NK-92 (cell line): ENCODE results near the gene PLCE1.

Experiments
- DNase-seq: peaks from one replicate; lab custom pipeline; 2025; ENCODE audit not compliant: unreplicated experiment; lab: John Stamatoyannopoulos, UW

Gene PLCE1

DNA sequence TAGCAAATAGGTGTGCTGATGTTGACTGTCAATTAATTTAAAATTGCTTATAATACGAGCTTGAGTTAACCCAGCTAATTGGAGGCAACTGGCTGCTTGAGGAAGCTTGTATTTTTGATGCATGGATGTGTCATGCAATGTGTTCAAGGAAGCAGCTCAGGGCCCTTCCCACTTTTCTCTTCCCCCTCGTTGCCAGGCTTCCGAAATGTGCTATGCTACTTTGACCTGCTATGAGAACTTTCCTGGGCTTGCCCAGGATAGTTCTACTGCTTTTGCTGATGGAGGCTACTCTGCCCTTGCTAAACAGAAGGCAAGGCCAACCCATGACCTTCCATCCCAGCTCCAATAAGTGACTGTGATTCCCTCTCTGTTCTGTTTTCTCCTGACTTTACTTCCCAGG is 24.4 kb downstream of the PLCE1 start:
- DNase-seq = no peak

DNA sequence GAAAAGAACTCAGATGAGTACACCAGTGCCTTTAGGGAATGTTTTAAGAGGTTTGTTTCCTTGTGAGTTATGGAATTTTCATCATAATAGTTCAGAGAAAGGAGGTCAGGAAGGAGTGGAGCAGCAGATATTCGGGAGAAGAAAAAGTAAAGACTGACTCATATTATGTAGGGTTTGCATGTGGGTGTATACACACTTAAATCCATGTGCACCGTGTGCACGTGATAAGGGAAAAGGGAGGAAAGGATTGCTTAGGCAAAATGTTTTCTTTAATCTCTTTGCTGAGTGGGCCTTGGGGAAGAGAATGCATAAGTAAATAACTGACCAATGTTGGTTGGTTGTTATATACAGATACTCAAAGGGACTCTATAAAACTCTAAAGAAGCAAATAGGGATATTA is 30.2 kb downstream of the PLCE1 start:
- no peak for DNase-seq

DNA sequence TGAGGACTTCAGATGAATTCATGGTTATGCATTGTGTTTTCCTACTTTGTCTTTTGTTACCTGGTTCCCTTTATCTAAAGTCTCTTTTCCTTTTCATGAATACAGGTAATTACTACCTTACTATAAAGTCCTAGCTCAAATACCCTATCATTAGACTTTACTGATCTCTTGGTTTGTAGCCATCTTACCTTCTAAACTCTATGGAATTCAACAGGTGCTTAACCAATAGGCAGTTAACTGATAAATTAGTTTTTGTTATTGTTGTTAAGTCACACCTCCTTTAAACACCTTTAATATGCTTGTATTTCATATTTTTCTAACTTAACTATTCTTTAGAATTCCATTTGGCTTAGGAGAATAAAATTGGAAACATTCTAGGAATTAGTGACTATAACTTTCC is 30.7 kb downstream of the PLCE1 start:
- no peak for DNase-seq

DNA sequence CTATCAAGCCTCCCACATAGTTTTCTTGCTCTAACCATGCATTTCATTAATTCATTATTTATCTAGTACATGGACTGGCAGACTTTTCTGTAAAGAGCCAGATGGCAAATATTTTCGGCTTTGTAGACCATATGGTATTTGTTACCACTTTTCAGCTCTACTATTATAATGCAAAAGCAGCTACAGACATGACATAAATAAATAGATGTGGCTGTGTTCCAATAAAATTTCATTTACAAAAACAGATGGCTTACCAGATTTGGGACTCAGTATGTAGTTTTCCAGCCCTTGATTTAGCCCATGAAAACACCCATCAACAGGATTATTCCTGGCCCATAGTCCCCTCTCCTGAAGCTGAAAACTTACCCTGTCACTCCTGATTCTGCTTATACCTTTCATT is 32.1 kb downstream of the PLCE1 start:
- no peak for DNase-seq

DNA sequence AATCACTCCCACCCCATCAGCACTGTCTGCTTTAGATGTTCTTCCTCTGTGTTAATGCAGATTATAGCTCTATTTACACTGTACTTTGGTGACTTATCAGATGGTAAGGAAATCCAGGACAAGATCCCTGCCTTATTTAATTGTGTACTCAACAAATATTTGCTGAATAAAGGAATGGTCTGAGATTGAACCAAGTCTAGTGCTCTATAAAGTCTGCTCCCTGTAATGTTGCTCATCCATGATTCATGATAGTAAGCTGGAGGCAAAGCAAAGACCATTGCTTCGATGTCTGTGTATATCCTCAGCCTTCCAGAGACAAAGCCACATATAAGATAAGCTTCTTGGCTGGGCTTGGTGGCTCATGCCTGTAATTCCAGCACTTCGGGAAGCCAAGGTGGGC is 33.5 kb downstream of the PLCE1 start:
- DNase-seq = no peak

DNA sequence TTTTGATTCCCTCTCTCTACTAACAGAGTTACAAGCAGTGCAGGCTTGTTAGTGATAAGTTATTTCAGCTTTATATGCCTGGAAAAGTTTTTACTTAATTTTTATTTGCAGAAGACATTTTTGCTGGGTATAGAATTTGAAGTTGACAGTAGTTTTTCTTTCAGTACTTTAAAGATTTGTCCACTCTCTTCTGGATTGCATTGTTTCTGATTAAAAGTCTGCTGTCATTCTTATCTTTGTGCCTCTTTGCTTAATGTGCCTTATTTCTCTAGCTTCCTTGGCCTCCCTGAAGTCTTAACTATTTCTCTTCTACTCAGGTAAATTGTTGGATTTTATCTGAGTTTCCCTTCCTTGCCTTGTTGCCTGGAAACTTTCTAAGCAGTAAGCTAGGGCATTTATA is 36.2 kb downstream of the PLCE1 start:
- DNase-seq = no peak

DNA sequence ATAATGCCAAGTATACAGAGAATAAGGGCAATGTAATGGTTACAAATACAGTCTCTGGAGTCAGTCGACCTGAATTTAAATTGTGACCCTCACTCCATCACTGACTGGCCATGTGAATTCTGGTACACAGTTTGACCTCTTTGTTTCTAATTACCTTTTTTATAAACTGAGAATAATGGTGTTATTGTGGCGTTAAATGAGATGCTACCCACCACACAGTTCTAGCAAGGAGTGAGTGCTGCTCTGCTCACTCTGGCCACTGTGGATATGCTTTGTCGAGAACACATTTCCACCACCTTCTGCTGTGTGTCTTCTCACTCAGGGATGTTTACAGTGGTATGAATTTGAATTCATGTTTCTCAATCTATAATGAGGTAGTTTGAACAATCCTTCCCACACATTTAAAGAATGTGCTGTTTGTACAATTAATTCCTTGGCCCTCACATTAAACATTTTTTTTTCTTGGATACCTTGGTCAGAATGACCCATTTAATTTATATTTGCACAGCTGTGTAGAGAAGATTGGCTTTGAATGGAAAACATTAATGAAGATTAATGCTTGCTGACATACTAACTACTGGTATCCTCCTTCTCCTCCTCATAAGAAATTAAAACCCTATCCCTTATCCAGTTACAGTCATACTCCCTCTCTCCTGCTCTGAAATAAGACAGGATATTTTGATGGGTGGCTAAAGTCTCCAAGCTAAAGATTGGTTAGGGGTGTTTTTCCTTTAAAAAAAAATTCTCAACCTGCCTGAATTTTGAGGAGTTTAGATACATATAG is 42.4 kb downstream of the PLCE1 start:
- no peak for DNase-seq

DNA sequence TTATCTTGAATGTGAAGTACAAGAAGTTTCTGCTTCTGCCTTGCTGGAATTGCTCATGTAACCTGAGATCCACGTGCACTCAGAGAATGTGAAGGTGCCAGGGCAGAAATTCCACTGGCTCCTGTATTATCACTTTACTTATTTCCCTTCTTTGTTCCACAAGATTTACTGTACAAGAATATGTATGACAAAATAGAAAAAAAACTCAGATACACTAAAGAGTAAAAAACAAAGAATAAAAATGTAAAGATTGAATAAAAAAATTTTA is 43.0 kb downstream of the PLCE1 start:
- no peak for DNase-seq

DNA sequence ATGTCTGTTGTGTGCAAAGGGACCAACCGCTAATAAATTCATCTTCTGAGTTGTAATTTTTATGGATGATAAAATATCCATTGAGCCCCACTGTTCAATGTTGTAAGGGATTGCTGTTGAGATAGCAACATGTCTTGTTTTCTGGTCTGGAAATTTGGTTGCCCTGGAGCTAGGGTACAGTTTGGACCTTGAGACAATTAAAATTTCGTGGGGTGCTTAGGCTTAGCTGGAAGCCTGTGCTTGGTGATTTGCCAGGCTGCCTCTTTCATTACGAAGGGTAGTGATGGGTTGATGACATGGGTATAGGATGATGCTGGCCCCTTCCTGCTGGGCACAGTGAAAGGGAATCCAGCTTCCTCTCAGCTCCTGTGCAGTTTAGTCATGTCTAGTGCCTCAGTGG is 43.6 kb downstream of the PLCE1 start:
- DNase-seq = no peak

DNA sequence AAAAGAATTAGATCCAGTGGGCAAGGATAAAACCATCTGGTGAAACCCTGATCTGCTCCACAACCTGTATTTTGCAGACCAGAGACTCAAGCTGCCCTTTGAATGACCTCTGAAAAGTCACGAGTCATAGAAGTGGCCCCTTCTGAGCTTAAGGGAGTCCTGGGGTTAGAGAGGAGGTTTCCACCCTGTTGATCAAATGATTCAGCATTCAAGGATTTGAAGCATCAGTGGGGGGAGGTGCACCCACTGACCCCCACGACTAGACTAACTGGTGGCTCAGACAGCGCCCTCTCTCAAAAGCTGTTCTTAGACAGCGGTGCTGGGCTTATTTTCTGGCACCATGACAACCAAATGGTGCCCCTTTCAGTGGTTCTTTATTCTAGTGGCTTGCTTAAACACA is 44.3 kb downstream of the PLCE1 start:
- DNase-seq = no peak

DNA sequence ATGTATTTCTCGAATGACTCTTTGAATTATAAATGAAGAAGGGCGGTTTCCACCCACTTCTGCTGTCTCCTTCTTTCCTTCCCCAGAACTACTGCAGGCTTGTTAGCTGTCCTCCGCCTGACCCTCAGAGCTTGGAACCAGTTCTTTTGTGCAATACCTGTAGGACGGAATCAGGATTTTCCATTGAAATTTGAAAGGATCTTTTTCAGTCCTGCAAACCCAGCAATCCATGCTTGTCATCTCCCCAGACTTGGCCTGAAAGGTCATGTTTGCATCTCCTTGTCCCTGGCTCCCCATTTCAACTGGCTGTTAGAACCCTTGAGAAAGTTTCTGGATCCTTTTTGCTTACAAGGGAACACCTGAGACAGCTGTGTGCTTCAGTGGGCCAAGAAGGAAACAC is 47.5 kb downstream of the PLCE1 start:
- DNase-seq = no peak

DNA sequence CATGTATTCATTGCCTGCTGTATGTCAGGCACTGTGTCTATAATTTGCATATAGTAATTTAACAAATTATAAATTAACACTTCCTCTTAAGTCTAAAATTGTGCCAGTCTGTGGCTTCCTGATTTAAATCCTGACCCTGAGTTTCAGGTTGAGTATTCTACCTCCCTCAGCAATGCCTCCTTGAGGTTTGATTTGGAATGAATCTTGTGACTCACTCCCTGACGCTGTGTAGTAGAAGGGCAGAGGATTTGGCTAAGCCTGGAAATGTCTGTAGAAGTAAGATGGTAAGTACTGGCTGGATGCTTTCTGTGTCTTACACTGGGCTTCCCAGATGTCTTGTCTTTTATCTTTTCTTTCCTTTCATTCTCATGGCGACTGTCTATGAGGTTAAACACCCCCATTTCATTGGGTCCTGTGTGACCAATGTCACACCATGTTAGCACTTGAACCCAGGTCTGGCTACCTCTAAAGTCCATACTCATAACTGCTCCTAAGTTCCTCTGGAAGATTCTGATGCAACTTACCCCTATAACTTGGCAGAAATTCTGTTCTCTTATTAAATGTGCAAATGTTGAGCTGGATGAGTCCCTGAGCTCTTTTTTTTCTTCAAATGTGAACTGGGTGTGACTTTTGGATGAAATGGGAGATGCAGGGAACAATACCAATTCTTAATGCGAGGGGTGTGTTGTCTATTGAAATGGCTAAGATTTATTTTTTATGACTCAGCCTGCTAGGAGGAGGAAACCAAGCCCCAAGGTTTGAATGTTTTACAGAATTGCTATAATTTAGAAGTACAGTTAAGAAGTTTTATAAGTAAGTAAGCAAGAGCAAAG is 48.5 kb downstream of the PLCE1 start:
- no peak for DNase-seq

DNA sequence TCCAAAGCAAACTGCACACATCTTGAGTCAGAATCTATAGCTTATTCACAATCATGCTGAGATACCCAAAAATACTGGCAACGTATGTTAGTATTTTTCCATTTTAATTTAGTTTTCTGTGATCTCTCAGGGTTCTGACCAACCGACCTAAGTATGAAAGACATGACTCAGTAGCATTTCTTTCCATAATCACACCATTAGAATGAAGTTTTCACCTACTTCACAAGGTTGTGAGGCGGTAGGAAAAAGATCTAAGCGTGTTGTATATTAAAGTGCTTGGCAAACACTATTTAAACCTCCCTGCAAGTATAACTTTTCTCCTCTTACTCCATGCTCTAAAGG is 49.1 kb downstream of the PLCE1 start:
- DNase-seq = no peak
